ENCODE results near the gene CALHM1. TPM values are rescaled to one million over a fixed set of nuclear protein-coding genes. Genes with fewer than 3 reads are reported as not detected.
"Not testable (repeated sequence)": the region's sequence is repeated elsewhere in the genome, so short reads cannot be mapped to it uniquely, and the experiment has no call there.

The CALHM1 gene
- total RNA-seq, 3 donors from 2014 or later: not detected

GRCh38 chr10:103423748-103424147, 35.0 kb downstream of the CALHM1 start:
- DNase-seq (no peak), ATAC-seq (no peak)
- intact Hi-C loops (cut with DNase I, micrococcal nuclease): no loop called here
- Histone ChIP-seq H3K4me3 (no peak overlapping the region), H3K4me1 (ENCODE audit: low read depth) (no peaks in the 10 kb centered on the region), H3K9me3 (no peaks in the 10 kb centered on the region), H3K36me3 (ENCODE audit: low read depth) (peaks cover 13% of the 10 kb centered on the region)
- no peak for TF ChIP-seq CTCF (IDR thresholded peaks at IDR 0.05)

GRCh38 chr10:103419101-103419500, 39.6 kb downstream of the CALHM1 start:
- DNase-seq: no peak
- peaks cover 19% of the 10 kb centered on the region for H3K36me3 ChIP-seq (ENCODE audit: low read depth)
- H3K4me3 ChIP-seq: no peak overlapping the region
- no peak for ATAC-seq
- no peaks in the 10 kb centered on the region for H3K9me3 ChIP-seq
- TF ChIP-seq CTCF (IDR thresholded peaks at IDR 0.05): no peak
- H3K4me1 ChIP-seq (ENCODE audit: low read depth): no peaks in the 10 kb centered on the region
- intact Hi-C loops (cut with DNase I, micrococcal nuclease): loop anchor here in 1 of 2 donors (5.0 kb wide), 1 partner anchor 68 kb away; no protein-coding TSS in a partner anchor

GRCh38 chr10:103417601-103418000, 41.1 kb downstream of the CALHM1 start:
- no peak for ATAC-seq
- Histone ChIP-seq H3K36me3 (ENCODE audit: low read depth) (peaks cover 11% of the 10 kb centered on the region), H3K9me3 (no peaks in the 10 kb centered on the region), H3K4me1 (ENCODE audit: low read depth) (no peaks in the 10 kb centered on the region), H3K4me3 (no peak overlapping the region)
- no peak for DNase-seq
- intact Hi-C loops (cut with DNase I, micrococcal nuclease): loop anchor here in 1 of 2 donors (5.0 kb wide), 1 partner anchor 70 kb away; no protein-coding TSS in a partner anchor
- TF ChIP-seq CTCF (IDR thresholded peaks at IDR 0.05): no peak

- intact Hi-C loops (cut with DNase I, micrococcal nuclease): loop anchor here in 1 of 2 donors (5.0 kb wide), 1 partner anchor 70 kb away; no protein-coding TSS in a partner anchor
- H3K36me3 ChIP-seq (ENCODE audit: low read depth): peaks cover 11% of the 10 kb centered on the region
- not testable (repeated sequence) for ATAC-seq; DNase-seq; H3K9me3 ChIP-seq; H3K4me3 ChIP-seq; H3K4me1 ChIP-seq (ENCODE audit: low read depth)
Observed at GRCh38 chr10:103417148-103417469, 41.6 kb downstream of the CALHM1 start.

GRCh38 chr10:103416436-103417147, 42.1 kb downstream of the CALHM1 start:
- Histone ChIP-seq H3K36me3 (ENCODE audit: low read depth) (peaks cover 11% of the 10 kb centered on the region), H3K4me1 (ENCODE audit: low read depth) (no peaks in the 10 kb centered on the region), H3K9me3 (no peaks in the 10 kb centered on the region), H3K4me3 (no peak overlapping the region)
- ATAC-seq (peak; percentile 65), DNase-seq (peak in 2 of 3 donors; percentile 31 to 90)
- no peak for TF ChIP-seq CTCF (IDR thresholded peaks at IDR 0.05)
- intact Hi-C loops (cut with DNase I, micrococcal nuclease): loop anchor here in 1 of 2 donors (5.0 kb wide), 1 partner anchor 71 kb away; no protein-coding TSS in a partner anchor

GRCh38 chr10:103415581-103415980, 43.1 kb downstream of the CALHM1 start:
- ATAC-seq: no peak
- intact Hi-C loops (cut with DNase I, micrococcal nuclease): loop anchor here in 1 of 2 donors (5.0 kb wide), 1 partner anchor 72 kb away; no protein-coding TSS in a partner anchor

More at GRCh38 chr10:103415581-103415980, 43.1 kb downstream of the CALHM1 start:
- no peak for TF ChIP-seq CTCF (IDR thresholded peaks at IDR 0.05)
- Histone ChIP-seq H3K9me3 (no peaks in the 10 kb centered on the region), H3K36me3 (ENCODE audit: low read depth) (peaks cover 11% of the 10 kb centered on the region), H3K4me1 (ENCODE audit: low read depth) (no peaks in the 10 kb centered on the region), H3K4me3 (no peak overlapping the region)
- DNase-seq: no peak

Data from mucosa of descending colon (tissue), 3 donors.